Melanocyte of skin (primary cell): ENCODE data around the gene FBP1. TPM values are rescaled to one million over a fixed set of nuclear protein-coding genes. Genes with fewer than 3 reads are reported as not detected.

Source experiments
- total RNA-seq, 2 donors: library from RNA; depleted of rRNA; stranded (reverse); fragments of >200 nt; gene quantifications; 2 replicates each; pipeline ENCODE4 v1.2.3, GENCODE V29; 2012

FBP1 gene
- total RNA-seq: under 1 TPM in 1 of 2 donors, not detected in 1; under 0.01 TPM

GRCh38 chr9:94639061-94639998, at the start of gene FBP1:
TSS of gene FBP1 (minus strand) at chr9:94639518. CDS start at chr9:94639310, 208 bp downstream.

GRCh38 chr9:94593459-94594345, 45.6 kb downstream of the FBP1 start, which contains the start of gene FBP2:
TSS of gene FBP2 (minus strand) at chr9:94593824. CDS start at chr9:94593726, 98 bp downstream.

GRCh38 chr9:94554439-94555331, 84.6 kb downstream of the FBP1 start, which contains the start of gene PCAT7:
TSS of gene PCAT7 (plus strand) at chr9:94555083.

Other genes starting within 250 kb of the FBP1 start
- gene PCAT7, start 84.4 kb downstream of the FBP1 start, total RNA-seq: under 1 TPM in 1 of 2 donors, not detected in 1; under 0.01 TPM
- not detected for gene FBP2, start 45.7 kb downstream of the FBP1 start, total RNA-seq
- gene AOPEP, start 87.2 kb upstream of the FBP1 start, total RNA-seq: 10 to 100 TPM; 21.3 to 43.6 TPM